Activated T-helper 1 cell treated with Interleukin-2 at 50 U/mL for 16 hours (primary cell): ENCODE data around the gene ADAMTS17.
"Not testable (repeated sequence)": the region's sequence is repeated elsewhere in the genome, so short reads cannot be mapped to it uniquely, and the experiment has no call there.

Experiments
- DNase-seq: peaks from one replicate; pipeline ENCODE4 v3.0.0-alpha.2; 2020; ENCODE audit warnings: low read depth

The ADAMTS17 gene

DNA sequence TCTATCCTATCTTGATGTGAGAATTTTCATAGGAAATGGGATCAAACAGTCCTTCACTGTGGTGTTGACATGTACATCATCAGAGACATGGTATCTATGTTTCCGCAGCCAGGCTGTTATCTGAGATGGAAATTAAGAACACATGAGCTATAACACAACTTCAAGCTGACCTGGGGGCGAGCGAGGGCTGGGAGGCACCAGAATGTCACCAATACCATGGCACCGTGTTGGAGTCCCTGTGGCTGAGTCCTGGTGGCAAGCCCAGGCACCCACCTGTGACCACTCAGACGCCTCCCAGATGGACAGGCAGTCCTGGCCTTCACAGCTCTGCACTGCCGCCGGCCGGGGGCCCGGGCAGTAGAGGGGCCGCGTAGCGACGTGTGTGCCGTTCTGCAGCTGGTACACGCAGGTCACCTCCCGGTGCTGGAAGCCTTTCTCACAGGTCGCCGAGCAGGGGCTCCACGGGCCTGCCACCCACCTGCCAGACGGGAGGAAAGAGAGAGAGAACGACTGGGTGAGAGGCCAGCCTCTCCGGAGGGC is 344.6 kb downstream of the ADAMTS17 start:
- no peak for DNase-seq

GRCh38 chr15:99996660-99997059 is 345.1 kb downstream of the ADAMTS17 start:
- no peak for DNase-seq

- DNase-seq, result no peak
Observed at GRCh38 chr15:99995543-99995942, 346.2 kb downstream of the ADAMTS17 start.

DNA sequence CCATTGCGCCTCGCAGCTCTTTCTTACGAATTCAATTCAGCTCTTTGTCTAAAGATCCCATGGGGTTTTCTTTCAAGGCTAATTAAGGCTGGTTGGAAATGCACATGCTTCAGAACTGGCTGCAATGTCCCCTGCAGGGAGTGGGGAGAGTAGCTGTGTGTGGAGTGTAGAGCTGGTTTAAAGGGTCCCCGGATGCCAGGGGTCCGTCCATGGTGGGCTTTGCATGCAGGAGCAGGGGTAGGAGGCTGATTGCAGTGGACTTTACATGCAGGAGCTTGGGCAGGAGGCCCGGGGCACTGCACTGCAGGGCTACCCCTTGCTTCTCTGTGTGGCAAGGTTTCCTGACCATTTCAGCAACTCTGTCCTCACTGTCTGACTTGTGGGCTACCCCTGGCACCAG is 346.9 kb downstream of the ADAMTS17 start:
- no peak for DNase-seq

- DNase-seq, result no peak
Observed at GRCh38 chr15:99993681-99994131, 348.1 kb downstream of the ADAMTS17 start.

GRCh38 chr15:99993262-99993661 is 348.5 kb downstream of the ADAMTS17 start:
- no peak for DNase-seq

GRCh38 chr15:99992611-99993231 is 349.1 kb downstream of the ADAMTS17 start:
- no peak for DNase-seq

DNA sequence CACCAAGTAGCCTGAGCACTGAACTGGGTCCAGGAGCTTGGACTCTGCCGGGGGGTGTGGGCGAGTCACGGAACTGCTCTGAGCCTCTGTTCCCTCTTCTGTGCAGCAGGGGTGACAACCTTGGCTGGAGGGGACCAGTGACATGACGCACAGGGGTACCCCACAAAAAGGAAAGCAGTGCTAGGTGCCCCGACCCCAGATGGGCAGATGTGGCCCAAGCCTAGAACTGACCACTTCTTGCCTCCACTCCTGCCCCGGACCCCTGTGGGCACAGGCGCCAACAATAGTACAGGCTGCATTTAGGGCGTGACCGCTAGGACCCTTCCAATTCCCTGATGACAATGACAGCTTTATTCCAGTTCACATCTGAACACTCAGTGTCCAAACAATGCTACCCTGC is 352.7 kb downstream of the ADAMTS17 start:
- DNase-seq, result no peak

DNA sequence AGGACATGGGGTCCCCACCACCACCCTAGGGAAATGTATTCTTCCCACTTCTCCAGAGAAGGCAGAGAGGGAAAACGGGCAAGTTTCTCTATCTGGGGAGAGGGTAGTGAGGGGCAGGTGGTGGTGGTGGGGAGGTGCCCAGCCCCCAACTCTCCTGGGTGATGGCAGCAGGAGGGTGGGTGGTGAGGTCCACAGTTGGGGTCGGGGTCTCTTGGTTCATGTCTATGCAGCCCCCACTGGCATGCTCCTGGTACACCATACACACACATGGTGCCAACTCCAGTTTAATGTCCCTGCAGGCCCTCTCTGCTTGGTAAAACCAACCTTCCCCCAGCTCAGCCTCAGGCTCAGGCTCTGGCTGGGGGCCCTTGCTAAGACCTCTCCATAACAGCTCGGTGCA is 354.1 kb downstream of the ADAMTS17 start:
- DNase-seq, result no peak

DNA sequence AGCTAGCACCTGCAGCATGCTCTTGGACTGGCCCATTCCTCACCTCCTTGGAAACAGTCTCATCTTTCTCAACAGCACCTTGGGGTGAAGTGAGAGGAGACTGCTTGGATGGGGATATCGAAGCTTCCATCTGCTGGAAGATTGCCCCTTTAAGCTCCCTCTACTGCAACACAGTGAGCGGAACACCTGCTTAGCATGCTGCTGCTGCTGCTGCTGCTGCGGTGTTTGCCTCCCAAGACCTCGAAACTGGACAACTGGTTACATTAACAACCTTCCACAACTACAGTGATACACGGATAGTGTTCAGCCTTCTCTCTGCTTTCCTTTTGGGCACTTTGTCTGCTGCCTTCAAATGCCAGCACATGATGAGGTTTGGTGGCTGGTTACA is 354.7 kb downstream of the ADAMTS17 start:
- no peak for DNase-seq

DNA sequence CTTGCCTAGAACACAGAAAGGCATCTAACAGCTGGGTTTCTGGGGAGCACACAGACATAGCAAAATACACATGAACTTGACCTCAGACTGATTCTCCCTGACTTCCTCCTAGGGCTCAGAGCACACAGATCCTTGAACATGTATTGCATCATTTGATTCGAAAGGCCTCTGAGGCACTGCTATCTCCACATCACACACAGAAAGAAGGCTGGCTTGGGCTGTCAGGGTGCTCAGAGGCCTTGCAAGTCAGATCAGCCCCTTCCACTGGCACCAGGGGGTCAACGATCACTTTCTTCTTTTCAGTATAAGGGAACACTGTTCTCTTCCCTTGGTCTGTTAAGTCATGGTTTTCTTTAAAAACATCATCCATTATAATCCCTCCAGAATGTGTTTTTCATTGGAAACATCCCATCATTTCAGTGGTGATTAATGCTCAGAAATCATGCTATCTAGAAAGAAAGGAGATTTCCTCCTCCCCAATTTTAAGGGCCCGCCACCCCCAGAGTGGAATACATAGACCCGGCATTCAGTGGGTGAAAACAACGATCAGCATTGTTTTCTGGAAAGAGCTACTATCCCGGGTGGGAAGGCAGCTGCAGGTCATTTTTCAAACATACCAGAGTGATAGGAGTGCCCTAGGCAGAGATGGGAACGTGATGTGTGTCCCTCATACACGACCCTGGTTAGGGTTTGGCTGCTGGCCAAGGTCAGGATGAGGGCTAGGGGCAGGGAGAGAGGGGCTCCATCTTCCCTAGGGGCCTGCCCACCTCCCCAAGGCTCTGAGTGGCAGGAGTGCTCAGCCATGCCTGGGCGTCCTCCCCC is 355.3 kb downstream of the ADAMTS17 start:
- no peak for DNase-seq

GRCh38 chr15:99985878-99986277 is 355.9 kb downstream of the ADAMTS17 start:
- DNase-seq, result no peak

DNA sequence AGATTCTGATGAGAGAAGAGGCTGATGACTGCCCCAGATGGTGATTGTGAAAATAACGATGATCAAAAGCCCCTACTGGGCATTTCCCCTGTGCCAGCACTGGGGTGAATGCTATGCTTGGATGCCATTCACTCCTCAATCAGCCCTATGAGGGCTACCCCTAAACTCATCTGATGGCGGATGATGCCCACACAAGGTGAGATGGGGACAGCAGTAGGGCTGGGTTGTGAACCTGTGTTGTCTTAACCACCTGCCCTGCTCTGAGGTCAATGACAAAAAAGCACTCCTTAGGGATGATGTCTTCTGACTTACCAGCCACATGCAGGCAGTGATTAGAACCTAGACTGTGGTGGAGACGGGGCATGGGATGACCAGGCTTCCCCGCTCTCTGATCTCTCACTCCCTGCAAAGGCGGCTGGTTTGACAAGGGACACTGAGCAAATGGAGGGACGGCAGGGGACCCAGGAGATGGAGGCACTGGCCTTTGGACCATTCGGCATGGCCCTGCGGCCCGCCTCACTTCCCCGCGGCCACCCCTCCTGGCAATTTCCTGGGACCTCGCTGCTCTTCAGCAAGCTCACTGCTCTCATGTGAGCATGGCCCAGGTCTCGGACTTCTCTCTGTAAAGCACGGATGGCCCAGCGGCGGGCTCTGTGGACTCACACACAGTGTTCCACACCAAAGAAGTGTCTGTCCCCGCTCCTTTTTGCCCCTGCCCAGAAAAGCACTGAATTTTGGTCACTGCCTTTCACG is 357.1 kb downstream of the ADAMTS17 start:
- DNase-seq, result no peak

DNA sequence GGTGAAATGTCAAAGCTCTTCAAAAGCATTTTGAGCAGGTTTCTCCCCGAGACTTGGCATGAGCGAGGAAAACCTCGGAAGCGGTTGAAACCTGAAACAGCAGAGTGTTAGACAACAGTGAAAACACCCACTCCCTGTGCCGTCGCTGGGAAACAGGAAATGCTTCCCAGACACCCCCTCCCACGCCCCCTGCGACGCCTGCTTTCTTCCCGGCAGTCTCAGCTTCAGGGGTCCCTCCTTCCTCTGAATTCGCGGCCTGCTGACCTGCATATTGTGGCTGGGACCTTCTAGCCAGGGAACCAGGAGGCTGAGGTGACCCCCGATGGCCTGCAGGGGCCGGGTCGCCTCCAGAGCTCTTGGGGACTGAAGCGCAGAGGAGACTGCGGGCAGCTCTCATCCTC is 357.9 kb downstream of the ADAMTS17 start:
- DNase-seq, result no peak

- DNase-seq, result no peak
Observed at GRCh38 chr15:99983171-99983885, 358.4 kb downstream of the ADAMTS17 start.

GRCh38 chr15:99982662-99983061 is 359.1 kb downstream of the ADAMTS17 start:
- DNase-seq, result no peak

GRCh38 chr15:99981839-99982658 is 359.7 kb downstream of the ADAMTS17 start:
- no peak for DNase-seq

- no peak for DNase-seq
Observed at GRCh38 chr15:99981191-99981647, 360.6 kb downstream of the ADAMTS17 start.

DNA sequence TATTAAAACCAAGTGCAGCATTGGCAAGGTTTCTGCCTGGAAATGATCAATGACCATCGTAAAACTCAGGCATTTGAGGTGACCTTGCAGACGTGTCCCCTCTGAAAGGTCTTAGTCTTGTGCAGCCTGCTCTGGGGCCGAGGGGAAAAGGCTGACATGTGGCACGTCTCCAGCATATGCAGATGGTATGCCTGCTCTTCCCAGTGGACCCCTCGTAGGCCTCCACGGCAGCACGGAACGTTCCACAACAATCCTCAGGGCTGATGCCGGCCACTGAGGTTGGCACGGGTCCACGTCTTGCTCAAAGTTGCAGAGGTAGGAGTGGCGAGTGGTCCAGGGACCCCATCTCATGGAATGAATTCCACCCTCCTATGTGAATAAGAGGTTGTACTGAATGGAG is 361.0 kb downstream of the ADAMTS17 start:
- DNase-seq, result no peak

DNA sequence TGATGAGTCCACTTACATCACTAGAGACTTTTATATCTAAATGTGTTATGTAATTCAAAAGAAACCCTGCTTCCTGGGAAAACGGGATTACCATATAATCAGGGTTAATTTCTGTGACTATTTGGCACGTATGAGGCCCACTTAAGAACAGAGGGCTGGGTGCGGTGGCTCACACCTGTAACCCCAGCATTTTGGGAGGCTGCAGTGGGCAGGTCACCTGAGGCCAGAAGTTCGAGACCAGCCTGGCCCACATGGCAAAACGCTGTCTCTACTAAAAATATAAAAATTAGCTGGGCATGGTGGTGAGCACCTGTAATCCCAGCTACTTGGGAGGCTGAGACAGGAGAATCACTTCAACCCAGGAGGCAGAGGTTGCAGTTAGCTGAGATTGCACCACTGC is 361.9 kb downstream of the ADAMTS17 start:
- not testable (repeated sequence) for DNase-seq

- no peak for DNase-seq
Observed at GRCh38 chr15:99979371-99979770, 362.4 kb downstream of the ADAMTS17 start.
